BE2C (cell line): ENCODE results near the gene FGFR1OP2.

ENCODE experiments used
- DNase-seq: peaks from one replicate; pipeline ENCODE4 v3.0.0-alpha.2; 2020
- H3K27me3 ChIP-seq: fragments of 250-450 bp; sonication (Bioruptor Pico); 2 replicates; pipeline ENCODE4 v1.5.1; 2020; ENCODE audit warnings: mild to moderate bottlenecking
- H3K36me3 ChIP-seq: fragments of 250-450 bp; sonication (Bioruptor Pico); 2 replicates; pipeline ENCODE4 v1.5.1; 2020; ENCODE audit warnings: mild to moderate bottlenecking
- H3K4me1 ChIP-seq: fragments of 250-450 bp; sonication (Bioruptor Pico); 2 replicates; pipeline ENCODE4 v1.5.1; 2020
- H3K4me3 ChIP-seq: 2 replicates; pipeline ENCODE4 v1.5.1; 2011; ENCODE audit warnings: low read depth, low read length
- H3K9me3 ChIP-seq: fragments of 250-450 bp; sonication (Bioruptor Pico); 2 replicates; pipeline ENCODE4 v1.5.1; 2020
- CTCF ChIP-seq: IDR thresholded peaks from 2 replicates; pipeline ENCODE4 v1.5.1; 2012; ENCODE audit warnings: mild to moderate bottlenecking, low read depth, low read length

Gene FGFR1OP2

GRCh38 chr12:26906024-26906423, 32.2 kb upstream of the FGFR1OP2 start:
- Histone ChIP-seq H3K4me3 (no peak overlapping the region), H3K9me3 (no peaks in the 10 kb centered on the region), H3K27me3 (no peaks in the 10 kb centered on the region), H3K36me3 (peaks cover 20% of the 10 kb centered on the region), H3K4me1 (peaks cover 11% of the 10 kb centered on the region)
- DNase-seq: no peak
- TF ChIP-seq CTCF: no peak

- no peak overlapping the region for H3K4me3 ChIP-seq
- DNase-seq: peak; percentile 38
- H3K4me1 ChIP-seq: peaks cover 11% of the 10 kb centered on the region
- no peaks in the 10 kb centered on the region for H3K9me3 ChIP-seq
- H3K27me3 ChIP-seq: no peaks in the 10 kb centered on the region
- peaks cover 25% of the 10 kb centered on the region for H3K36me3 ChIP-seq
- TF ChIP-seq CTCF: no peak
Measured at GRCh38 chr12:26906704-26907103, 31.6 kb upstream of the FGFR1OP2 start.

DNA sequence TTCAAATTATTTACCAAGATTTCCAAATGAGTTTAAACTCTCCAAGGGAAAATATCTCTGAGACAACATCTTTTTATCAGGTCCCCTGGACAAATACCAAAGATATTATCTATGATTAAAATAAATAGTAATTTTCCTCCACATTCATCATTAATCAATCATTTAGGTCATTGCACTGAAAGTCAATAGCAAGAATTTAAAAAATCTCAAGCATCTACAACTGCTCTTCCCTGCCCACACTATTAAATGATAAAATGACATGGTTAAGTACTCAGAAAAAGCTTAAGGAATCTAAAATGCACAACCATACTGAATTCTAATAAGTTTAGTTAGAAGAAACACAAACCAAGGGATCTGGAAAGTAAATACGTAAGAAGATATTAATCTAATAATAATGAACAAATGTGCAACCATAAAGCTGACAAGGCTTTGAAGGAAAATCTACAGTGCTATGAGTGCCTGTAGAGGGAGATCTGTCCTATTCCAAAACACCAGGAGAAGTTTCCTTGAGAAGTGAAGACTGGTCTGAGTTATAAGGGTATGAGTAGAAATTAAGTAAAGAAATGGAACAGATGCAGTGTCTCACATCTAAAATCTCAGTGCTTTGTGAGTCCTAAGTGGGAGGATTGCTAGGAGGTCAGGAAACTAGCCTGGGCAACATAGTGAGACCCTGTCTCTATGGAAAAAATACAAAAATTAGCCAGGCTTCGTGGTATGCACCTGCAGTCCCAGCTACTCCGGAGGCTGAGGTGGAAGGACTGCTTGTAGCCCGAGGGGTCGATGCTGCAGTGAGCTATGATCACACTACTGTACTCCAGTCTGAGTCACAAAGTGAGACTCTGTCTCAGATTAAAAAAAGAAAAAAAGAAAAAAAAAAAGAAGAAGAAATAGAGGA, 19.7 kb upstream of the FGFR1OP2 start:
- DNase-seq: no peak
- H3K4me1 ChIP-seq: no peaks in the 10 kb centered on the region
- peak; percentile 5; the same call in 1 of the 2 replicates for TF ChIP-seq CTCF
- no peaks in the 10 kb centered on the region for H3K9me3 ChIP-seq
- no peak overlapping the region for H3K4me3 ChIP-seq
- peaks cover 18% of the 10 kb centered on the region for H3K36me3 ChIP-seq
- no peaks in the 10 kb centered on the region for H3K27me3 ChIP-seq

DNA sequence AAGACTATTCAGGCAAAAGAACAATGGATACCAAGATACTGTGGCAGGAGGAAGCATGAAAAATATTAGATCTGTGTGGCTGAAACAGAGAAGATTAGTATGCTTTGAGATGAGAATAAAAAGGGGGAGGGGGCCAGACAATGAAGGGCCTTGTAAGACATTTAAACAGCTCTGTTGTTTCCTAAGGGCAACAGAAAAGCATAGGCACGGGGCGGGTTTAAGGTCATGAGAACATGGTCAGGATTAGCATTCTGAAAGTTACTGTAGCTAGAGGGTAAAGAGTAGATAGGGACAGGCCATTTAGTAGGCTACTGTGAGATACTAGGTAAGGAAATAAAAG, 19.1 kb upstream of the FGFR1OP2 start:
- H3K4me3 ChIP-seq: no peak overlapping the region
- no peaks in the 10 kb centered on the region for H3K9me3 ChIP-seq

GRCh38 chr12:26921886-26922285, 16.4 kb upstream of the FGFR1OP2 start:
- no peak for TF ChIP-seq CTCF
- Histone ChIP-seq H3K4me3 (no peak overlapping the region), H3K36me3 (peaks cover 27% of the 10 kb centered on the region), H3K9me3 (no peaks in the 10 kb centered on the region), H3K4me1 (no peaks in the 10 kb centered on the region), H3K27me3 (no peaks in the 10 kb centered on the region)
- no peak for DNase-seq

More for the DNA sequence above, 19.1 kb upstream of the FGFR1OP2 start:
- DNase-seq: no peak
- Histone ChIP-seq H3K36me3 (peaks cover 21% of the 10 kb centered on the region), H3K4me1 (no peaks in the 10 kb centered on the region), H3K27me3 (no peaks in the 10 kb centered on the region)
- no peak for TF ChIP-seq CTCF

GRCh38 chr12:26928661-26929060, 9.6 kb upstream of the FGFR1OP2 start:
- Histone ChIP-seq H3K36me3 (peaks cover 40% of the 10 kb centered on the region), H3K4me3 (no peak overlapping the region), H3K27me3 (no peaks in the 10 kb centered on the region), H3K9me3 (no peaks in the 10 kb centered on the region), H3K4me1 (no peaks in the 10 kb centered on the region)
- TF ChIP-seq CTCF: no peak
- no peak for DNase-seq
